Measurements from ENCODE around the gene NDUFC2.
A peak's percentile ranks its signal among the peaks of the same experiment; 100 is the strongest.

NDUFC2 gene

GRCh38 chr11:78079232-78080083 is at the start of gene NDUFC2:
Gene NDUFC2, minus strand, starts transcription at chr11:78079862. Its CDS starts 118 bp downstream, at chr11:78079744.
- peak; percentile 78 for DNase-seq (ENCODE audit: low spot score)
- no peak for TF ChIP-seq CTCF (IDR thresholded peaks at IDR 0.05; ENCODE audit: extremely low read depth, missing control alignments)

- DNase-seq (ENCODE audit: low spot score): no peak
- no peak for TF ChIP-seq CTCF (IDR thresholded peaks at IDR 0.05; ENCODE audit: extremely low read depth, missing control alignments)
Measured at GRCh38 chr11:78127403-78127802, 47.7 kb upstream of the NDUFC2 start.

- no peak for TF ChIP-seq CTCF (IDR thresholded peaks at IDR 0.05; ENCODE audit: extremely low read depth, missing control alignments)
- peak; percentile 30 for DNase-seq (ENCODE audit: low spot score)
Measured at GRCh38 chr11:78112582-78113275, 33.1 kb upstream of the NDUFC2 start.

GRCh38 chr11:78111298-78111697 is 31.6 kb upstream of the NDUFC2 start:
- TF ChIP-seq CTCF (IDR thresholded peaks at IDR 0.05; ENCODE audit: extremely low read depth, missing control alignments): no peak
- no peak for DNase-seq (ENCODE audit: low spot score)

GRCh38 chr11:78110830-78111229 is 31.2 kb upstream of the NDUFC2 start:
- DNase-seq (ENCODE audit: low spot score): no peak
- no peak for TF ChIP-seq CTCF (IDR thresholded peaks at IDR 0.05; ENCODE audit: extremely low read depth, missing control alignments)

- DNase-seq (ENCODE audit: low spot score): no peak
- no peak for TF ChIP-seq CTCF (IDR thresholded peaks at IDR 0.05; ENCODE audit: extremely low read depth, missing control alignments)
Measured at GRCh38 chr11:78110351-78110750, 30.7 kb upstream of the NDUFC2 start.
